BE2C (cell line): ENCODE results near the gene KAZN.

Experiments used
- DNase-seq: peaks from one replicate; pipeline ENCODE4 v3.0.0-alpha.2; 2020
- H3K27me3 ChIP-seq: fragments of 250-450 bp; sonication (Bioruptor Pico); 2 replicates; pipeline ENCODE4 v1.5.1; 2020; ENCODE audit warnings: mild to moderate bottlenecking
- H3K36me3 ChIP-seq: fragments of 250-450 bp; sonication (Bioruptor Pico); 2 replicates; pipeline ENCODE4 v1.5.1; 2020; ENCODE audit warnings: mild to moderate bottlenecking
- H3K4me1 ChIP-seq: fragments of 250-450 bp; sonication (Bioruptor Pico); 2 replicates; pipeline ENCODE4 v1.5.1; 2020
- H3K4me3 ChIP-seq: 2 replicates; pipeline ENCODE4 v1.5.1; 2011; ENCODE audit warnings: low read depth, low read length
- H3K9me3 ChIP-seq: fragments of 250-450 bp; sonication (Bioruptor Pico); 2 replicates; pipeline ENCODE4 v1.5.1; 2020
- TF ChIP-seq, protein P1 (sequence below): IDR thresholded peaks from 2 replicates; pipeline ENCODE4 v1.5.1; 2012; ENCODE audit warnings: mild to moderate bottlenecking, low read depth, low read length

Gene KAZN

GRCh38 chr1:14693949-14694348 is 95.5 kb downstream of the KAZN start:
- Histone ChIP-seq H3K4me1 (no peaks in the 10 kb centered on the region), H3K27me3 (no peaks in the 10 kb centered on the region), H3K36me3 (no peaks in the 10 kb centered on the region), H3K4me3 (no peak overlapping the region), H3K9me3 (no peaks in the 10 kb centered on the region)
- no peak for DNase-seq
- TF ChIP-seq, protein P1, sequence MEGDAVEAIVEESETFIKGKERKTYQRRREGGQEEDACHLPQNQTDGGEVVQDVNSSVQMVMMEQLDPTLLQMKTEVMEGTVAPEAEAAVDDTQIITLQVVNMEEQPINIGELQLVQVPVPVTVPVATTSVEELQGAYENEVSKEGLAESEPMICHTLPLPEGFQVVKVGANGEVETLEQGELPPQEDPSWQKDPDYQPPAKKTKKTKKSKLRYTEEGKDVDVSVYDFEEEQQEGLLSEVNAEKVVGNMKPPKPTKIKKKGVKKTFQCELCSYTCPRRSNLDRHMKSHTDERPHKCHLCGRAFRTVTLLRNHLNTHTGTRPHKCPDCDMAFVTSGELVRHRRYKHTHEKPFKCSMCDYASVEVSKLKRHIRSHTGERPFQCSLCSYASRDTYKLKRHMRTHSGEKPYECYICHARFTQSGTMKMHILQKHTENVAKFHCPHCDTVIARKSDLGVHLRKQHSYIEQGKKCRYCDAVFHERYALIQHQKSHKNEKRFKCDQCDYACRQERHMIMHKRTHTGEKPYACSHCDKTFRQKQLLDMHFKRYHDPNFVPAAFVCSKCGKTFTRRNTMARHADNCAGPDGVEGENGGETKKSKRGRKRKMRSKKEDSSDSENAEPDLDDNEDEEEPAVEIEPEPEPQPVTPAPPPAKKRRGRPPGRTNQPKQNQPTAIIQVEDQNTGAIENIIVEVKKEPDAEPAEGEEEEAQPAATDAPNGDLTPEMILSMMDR, result no peak

- TF ChIP-seq, protein P1, result no peak
- Histone ChIP-seq H3K9me3 (no peaks in the 10 kb centered on the region), H3K36me3 (no peaks in the 10 kb centered on the region), H3K4me3 (no peak overlapping the region), H3K4me1 (no peaks in the 10 kb centered on the region), H3K27me3 (no peaks in the 10 kb centered on the region)
- DNase-seq, result no peak
Measured at GRCh38 chr1:14694589-14694988, 96.1 kb downstream of the KAZN start.

GRCh38 chr1:14696761-14697160 is 98.3 kb downstream of the KAZN start:
- no peaks in the 10 kb centered on the region for H3K4me1 ChIP-seq
- H3K36me3 ChIP-seq, result no peaks in the 10 kb centered on the region
- TF ChIP-seq, protein P1, result no peak
- no peak overlapping the region for H3K4me3 ChIP-seq
- DNase-seq, result no peak
- no peaks in the 10 kb centered on the region for H3K9me3 ChIP-seq
- no peaks in the 10 kb centered on the region for H3K27me3 ChIP-seq

DNA sequence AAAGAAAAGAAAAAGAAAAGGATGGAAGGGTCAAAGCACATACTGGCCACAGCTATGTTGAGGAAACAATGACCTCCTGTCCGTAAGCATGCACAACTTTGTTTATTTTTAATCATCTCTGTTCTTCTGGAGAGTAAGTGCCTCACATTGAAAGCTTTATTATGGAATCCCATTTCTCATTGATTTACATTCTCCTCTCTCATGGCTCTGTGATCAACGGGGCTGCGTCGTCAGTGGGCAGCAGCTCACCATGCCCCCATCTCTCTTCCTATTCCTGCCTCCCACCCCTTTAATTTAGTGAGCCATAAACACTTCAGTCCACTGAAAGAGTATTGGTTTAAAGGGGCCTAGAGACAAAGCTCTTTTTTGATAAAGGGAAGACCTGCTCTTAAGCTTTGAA is 98.9 kb downstream of the KAZN start:
- Histone ChIP-seq H3K4me1 (no peaks in the 10 kb centered on the region), H3K27me3 (no peaks in the 10 kb centered on the region), H3K4me3 (no peak overlapping the region), H3K9me3 (no peaks in the 10 kb centered on the region), H3K36me3 (no peaks in the 10 kb centered on the region)
- TF ChIP-seq, protein P1, result no peak
- DNase-seq, result no peak

GRCh38 chr1:14698314-14698713 is 99.8 kb downstream of the KAZN start:
- Histone ChIP-seq H3K9me3 (no peaks in the 10 kb centered on the region), H3K27me3 (no peaks in the 10 kb centered on the region), H3K4me1 (no peaks in the 10 kb centered on the region), H3K36me3 (no peaks in the 10 kb centered on the region), H3K4me3 (no peak overlapping the region)
- no peak for DNase-seq
- TF ChIP-seq, protein P1, result no peak

- TF ChIP-seq, protein P1, result no peak
- no peak for DNase-seq
- no peaks in the 10 kb centered on the region for H3K9me3 ChIP-seq
Measured at GRCh38 chr1:14699620-14700019, 101.1 kb downstream of the KAZN start.

More at GRCh38 chr1:14699620-14700019, 101.1 kb downstream of the KAZN start:
- H3K27me3 ChIP-seq, result no peaks in the 10 kb centered on the region
- no peak overlapping the region for H3K4me3 ChIP-seq
- H3K36me3 ChIP-seq, result no peaks in the 10 kb centered on the region
- no peaks in the 10 kb centered on the region for H3K4me1 ChIP-seq
